ENCODE data around the gene MTUS2.

Gene MTUS2

DNA sequence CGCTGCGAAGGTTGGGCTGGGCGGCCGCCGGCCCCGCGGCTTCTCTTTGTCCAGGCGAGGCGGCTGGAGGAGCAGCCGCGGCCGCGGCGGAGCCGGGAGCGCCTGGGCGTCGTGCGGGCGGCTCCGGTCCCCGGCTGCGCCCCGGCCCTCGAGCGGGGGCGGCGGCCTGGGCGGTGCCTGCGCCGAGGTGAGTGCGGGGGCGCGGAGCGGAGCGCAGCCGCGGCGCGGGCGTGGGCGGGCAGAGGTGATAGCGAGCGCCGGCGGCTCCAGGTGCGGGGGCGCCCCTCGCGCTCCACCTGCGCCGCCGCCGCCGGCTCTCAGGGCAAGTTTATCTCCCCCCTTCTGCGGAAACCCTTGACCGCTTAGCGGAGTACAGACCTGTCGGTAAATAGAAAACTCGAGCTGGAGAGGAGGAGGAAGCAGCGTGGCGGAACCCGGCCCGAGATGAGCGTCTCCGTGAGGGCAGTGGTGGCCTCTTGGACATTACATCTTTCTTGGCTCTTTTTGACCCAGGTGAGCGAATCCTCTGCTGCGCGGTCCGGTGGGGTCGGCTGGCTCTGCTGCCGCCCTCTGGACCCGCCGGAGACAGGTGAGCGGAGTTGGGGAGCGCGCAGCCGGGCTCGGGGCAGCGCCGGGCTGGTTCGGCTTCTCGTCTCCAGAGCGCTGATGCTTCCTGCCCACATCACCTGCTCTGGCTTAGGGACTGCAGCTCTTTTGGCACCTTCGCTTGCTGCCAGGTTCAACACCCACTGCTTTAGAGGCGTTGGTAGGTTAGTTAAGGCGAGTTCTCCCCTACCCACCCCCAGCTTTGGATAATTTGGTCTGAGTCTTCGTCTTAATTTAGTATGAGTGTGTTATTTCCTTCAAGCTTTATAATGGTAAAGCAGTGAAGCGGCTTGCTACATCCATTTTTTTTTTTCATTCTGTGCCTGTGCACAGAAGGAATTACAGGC, at the start of gene MTUS2:
MTUS2 (plus strand) TSS at position 241 of the 953 bp plus-strand sequence.
- no peak for DNase-seq (ENCODE audit: low spot score)

DNA sequence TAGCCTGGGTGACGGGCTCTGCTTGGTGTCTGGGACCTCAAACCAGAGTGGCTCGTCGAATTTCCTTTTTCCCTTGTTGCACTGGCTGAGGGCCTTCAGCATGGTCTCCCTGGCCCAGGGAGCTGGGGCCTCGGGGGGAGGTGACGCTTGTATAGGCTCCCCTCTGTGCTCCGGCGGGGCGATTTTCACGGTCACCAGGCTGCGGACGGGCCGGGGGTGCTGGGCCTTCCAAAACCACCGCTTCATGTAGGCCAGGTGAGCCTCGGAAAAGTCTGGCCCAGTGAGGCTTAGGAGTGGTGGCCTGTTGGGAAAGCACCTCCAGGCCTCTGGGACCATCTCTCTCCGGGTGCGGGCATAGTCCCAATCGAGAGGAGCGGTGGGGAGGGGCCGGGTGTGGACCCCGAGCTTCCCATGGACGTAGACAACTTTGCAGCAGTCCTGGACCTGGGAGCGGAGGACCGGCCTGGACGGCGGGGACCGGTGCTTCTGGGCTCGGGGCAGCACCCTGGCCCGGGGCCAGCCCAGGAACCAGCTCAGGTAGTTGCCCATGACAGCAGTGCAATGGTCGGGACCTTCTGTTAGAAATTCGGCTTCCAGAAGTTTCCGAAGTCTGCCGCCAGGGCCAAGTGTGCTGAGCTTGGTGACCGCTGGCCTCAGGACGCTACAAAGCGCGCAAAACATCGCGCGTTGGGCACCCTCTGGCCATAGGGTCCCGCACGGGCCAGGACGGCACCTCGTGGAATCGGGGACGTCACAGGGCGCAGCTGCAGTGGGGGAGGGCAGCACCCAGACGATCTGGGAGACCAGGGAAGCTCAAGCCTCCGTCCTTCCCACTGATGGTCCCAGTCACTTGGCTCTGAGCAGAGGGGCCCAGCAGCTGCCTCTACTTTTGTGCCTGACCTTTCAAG, 41.6 kb upstream of the MTUS2 start:
- DNase-seq (ENCODE audit: low spot score): no peak

DNA sequence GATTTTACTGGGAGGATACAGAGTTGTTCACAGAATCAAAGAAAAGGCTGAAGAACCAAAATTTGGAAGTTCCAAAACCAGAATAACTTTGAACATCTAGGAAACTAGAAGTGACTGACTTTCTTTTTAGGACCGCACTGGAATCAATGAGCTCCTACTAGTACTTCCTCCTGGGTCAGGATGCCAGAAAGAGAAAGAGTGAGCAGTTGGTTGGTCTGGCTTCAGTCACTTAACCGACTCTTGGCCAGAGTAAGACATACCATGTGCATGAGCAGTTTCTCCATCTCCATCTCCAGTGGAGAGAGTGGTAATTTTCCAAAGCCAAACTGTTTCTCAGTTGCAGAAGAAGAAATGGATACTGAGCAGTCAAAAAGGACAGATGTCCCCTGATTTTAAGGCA, 27.1 kb upstream of the MTUS2 start:
- peak; percentile 75 for DNase-seq (ENCODE audit: low spot score)

DNA sequence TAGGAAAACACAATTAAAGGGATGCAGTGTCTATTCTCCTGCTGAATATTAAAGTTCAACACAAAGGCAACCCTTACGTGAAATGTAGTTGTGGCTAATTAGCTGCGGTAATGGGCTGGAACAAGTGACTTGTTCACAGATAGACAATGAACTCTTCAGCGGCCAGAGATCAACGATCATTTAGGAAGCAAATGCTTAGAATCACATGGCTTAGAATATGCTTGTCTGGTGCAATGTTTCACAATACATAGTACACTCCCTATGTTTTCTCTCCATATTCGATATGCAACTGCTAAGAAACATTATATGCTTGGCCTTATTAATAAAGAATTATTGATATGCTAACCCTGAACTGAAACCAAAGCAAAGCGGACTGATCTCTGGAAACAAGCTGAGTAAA, 25.7 kb upstream of the MTUS2 start:
- no peak for DNase-seq (ENCODE audit: low spot score)

DNA sequence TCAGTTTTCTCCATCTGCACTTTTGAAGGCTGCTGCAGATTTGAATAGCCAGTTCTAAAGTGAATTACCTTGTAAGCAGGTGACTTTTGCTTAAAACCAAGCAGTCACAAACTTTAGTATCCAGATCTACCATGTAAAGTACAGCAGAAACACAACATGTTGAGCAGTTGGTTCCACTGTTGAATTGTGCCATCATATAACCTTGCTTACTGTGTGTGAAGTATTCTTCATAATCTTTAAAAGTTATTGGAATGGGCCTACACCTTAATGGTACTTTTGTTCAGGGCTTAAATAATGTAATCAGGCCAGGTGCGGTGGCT, 23.2 kb upstream of the MTUS2 start:
- no peak for DNase-seq (ENCODE audit: low spot score)

DNA sequence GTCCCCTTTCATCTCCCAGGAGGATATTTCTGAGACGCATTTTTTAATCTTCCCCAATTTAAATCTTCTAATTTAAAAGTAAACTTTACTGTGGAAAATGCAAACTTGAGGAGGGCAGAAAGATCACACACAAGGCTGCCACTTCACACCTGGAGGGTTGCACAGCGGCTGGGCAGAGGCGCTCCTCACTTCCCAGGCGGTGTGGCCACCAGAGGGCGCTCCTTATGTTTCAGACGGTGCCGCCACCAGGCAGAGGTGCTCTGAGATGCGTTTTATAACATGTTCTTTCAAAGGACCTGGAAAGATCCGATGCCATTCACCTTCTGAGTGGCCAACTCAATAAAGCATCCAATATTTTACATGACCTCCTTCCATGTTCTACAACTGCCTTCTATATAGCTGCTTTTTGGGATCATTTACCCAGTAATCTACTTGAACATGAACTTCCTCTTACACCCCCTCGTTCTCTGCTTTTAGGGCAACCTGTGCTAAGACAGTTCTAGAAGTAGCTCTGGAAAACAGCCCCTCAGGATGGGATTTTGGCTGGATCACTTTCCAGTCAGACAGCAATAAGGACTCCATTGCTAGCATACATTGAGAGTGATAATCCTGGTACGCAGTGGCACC, 14.8 kb upstream of the MTUS2 start:
- DNase-seq (ENCODE audit: low spot score): no peak

DNA sequence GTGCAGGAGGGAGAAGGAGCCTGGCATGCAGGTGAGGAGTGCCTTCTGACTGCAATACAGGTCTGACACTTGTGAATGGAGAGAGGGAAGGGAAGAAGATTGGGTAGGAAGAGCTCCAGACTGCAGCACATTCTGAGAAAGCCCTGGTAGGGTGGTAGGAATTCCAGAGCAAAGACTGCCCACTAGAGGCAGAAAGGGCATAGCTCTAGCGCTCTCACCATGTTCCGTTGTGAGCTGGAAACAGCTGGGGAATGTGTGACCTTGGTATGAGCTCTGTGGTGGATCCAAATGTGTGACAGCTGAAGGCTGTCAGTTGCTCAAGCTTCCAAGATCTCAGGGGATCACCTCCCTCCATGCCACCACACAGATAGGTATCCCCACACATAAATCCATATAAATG, 2.9 kb upstream of the MTUS2 start:
- DNase-seq (ENCODE audit: low spot score): no peak

DNA sequence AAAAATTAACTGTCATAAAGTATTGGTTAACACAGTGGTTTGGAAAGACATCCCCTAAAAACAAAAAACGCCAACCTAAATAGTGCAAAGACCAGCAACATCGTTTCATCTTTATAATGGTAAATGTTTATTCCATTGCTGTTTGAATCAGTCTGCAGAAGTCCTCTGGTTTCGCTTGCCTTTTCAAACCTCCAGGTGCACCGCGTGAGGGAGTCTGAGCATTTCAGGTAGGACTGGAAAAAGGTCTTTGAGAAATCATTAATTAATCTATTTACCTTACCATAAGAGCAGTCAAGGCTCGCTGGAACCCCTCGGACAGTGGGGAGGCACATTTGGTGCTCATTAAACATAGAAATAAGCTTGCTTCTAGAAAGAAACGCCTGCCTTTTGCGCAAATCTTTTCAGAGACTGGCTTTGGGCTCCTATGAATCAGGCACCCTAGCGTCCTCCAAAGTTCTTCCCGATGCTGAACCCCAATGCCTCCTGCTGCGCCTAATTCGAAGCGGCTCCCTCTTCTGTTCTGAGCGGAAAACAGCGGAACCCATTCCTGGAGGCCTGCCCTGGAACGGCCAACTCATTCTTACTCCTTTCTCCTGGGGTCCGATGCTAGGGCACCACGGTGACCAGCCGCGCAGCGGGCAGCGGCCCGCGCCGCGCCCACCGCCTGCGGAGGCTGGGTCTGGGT, 951 bp upstream of the MTUS2 start:
- DNase-seq (ENCODE audit: low spot score): peak; percentile 28

DNA sequence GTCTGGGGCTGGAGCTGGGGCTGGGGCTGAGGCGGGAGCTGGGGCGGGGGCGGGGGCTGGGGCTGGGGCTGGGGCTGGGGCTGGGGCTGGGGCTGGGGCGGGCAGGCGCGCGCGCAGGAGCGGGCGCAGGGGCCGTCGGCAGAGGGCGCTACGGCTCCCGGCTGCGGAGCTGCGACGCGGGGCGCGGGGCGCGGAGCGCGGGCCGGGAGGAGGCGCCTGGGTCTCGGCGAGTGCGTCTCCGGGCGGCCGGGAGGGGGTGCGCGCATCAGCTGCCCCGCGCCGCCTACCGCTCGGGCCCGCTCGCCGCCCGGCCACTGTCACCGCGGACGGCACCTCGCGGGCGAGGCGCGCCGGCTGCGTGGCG, 422 bp upstream of the MTUS2 start:
- peak; percentile 57 for DNase-seq (ENCODE audit: low spot score)

DNA sequence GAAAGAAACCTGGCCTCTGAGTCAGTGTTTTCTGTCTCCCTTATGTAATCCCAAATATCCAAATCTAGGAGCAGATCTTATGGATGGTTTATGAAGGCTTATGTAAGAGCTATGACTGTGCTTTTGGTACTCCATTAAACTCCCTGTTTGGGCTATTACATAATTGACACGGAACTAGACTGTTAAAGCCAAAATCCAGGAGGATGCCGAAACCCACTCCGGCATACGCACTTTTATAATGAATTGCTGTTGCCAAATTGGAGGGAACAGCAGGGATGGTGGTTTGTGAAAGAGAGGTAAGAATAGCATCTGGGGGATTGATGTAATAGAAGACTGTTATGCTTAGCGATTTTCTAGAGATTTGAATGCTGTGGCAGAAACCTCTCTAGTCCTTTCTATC, 2.0 kb downstream of the MTUS2 start:
- DNase-seq (ENCODE audit: low spot score): no peak

DNA sequence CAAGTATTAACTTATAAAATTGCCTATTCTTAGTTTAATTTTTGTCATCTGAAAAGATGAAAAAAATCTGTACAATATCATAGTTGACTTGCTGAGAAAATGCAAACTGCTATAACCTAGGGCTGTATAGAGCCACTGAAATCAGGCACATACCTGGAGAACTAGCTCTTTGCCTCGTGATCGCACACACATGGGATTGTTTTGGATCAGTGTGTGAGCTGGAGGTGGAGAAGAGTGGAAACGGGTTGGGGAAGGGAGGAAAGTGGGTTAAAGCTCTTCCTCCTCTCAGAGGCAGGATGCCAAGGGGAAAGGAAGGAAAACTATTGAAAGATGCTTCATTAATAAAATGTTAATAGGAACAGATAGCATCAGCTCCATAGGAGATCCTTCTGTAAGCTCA, 2.7 kb downstream of the MTUS2 start:
- DNase-seq (ENCODE audit: low spot score): no peak

DNA sequence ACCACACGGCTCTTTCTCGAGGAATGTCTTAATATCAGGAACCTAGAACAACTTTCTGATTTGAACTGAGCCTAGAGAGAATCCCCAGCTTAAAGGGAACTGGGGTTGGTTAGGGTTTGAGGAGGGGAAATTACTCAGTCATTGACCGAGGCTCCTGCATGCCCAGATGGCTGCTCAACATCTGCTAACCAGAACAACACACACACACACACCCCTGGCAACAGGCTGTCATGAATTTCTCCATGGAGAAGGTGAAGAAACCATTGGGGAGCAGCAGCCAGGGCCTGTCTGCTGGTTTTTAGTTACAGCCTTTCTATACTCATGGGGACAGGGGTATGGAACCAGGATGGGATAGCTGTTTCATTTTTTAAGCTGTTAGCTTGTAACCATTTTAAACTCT, 5.2 kb downstream of the MTUS2 start:
- DNase-seq (ENCODE audit: low spot score): no peak

DNA sequence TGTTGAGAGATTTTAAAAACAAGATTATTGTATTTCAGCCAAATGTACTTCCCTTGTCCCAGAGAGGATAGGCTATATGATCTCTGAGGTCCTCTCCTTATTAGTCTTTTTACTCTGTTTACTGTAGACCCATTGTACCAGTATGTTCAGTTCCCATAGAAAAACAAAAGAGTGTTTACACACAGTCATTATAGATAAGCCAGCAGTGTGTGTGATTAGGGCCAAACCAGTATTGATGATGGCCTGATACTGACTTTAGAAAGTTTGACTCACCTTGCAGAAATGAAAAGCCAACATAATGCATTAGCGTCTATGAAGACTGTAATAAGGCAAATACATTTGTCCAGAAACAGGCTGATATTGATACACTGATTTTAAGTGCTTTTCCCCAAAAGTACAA, 6.2 kb downstream of the MTUS2 start:
- DNase-seq (ENCODE audit: low spot score): no peak

DNA sequence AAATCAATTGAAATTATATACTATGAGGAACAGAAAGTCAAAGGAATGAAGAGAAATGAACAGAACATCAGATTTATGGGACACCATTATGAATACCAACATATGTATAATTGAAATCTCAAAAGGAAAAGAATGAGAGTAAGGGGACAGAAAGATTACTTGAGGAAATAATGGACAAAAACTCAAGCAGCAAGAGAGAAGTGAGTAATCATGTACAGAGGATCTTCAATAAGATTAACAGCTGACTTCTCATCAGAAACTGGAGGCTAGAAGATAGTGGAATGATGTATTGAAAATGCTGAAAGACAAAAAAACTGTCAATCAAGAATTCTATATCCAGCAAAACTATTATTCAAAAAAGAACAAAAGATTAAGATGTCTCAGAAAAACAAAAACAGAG, 10.4 kb downstream of the MTUS2 start:
- no peak for DNase-seq (ENCODE audit: low spot score)

DNA sequence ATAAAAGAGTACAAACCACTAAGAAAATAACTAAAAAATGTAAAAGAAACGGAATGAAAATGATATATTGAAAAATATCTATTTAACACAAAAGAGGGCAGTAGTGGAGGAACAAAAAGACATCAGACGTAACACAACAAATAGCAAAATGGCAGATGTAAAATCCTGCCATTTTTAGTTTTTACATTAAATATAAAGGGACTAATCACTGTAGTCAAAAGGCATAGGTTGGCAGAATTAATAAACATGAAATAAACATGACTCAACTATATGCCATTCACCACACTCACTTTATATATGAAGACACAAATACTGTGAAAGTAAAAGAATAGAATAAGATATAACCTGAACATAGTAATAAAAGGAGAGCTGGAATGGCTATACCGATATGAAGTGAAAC, 11.0 kb downstream of the MTUS2 start:
- no peak for DNase-seq (ENCODE audit: low spot score)

DNA sequence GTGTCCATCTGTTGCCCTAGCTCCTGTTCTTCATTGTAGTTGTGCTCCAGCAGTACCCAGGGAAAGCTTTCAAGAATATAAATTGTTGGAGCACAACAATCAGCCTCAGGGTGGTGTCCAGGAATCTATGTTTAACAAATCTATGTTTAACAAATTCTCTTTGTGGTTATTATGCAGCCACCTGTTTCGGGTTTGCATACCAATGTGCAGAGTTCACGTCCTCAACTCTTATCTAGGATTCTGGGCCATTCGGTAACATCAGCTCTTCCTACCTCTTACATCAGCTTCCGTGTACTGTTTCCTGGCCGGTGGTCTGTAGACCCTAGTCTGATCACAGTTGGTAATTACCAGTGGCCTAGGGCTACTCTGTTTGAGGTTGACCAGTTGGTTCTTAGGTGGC, 17.0 kb downstream of the MTUS2 start:
- DNase-seq (ENCODE audit: low spot score): no peak

DNA sequence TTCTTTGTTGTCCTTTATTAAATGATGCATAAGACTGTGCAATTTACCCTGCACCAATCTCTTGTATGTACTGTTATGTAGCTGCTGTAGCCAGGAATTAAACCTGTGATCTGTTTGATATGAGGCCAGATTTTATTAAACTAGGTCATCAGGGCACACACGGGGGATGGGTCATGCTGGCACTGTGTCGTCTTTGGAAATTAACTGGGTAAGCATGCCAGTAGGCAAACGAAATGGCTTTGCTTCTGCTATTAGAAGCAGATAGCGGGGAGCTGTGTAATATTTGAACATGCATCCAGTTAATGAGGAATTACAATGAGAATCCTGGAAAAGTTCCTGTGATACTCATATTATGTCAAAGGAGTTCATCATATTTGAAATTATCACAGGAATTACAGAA, 23.5 kb downstream of the MTUS2 start:
- DNase-seq (ENCODE audit: low spot score): no peak

DNA sequence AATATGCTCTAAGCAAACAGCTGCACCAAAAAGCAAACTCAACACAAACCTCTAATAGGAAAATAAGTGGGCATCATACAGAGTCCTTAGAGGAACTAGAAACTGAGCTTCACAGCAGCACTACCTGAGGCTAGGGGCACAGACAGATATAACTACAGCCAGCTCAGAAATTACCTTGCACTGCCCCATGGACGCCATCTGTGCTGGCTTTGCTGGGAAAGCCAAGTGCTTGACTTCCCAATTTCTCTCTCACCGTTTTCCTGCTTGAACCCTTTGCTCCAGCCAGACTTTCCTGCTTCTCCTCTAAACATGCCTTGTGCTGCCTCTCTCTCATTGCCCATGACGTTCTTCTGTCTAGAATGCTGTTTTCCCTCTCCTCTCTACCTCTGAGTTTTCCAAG, 29.3 kb downstream of the MTUS2 start:
- DNase-seq (ENCODE audit: low spot score): no peak

DNA sequence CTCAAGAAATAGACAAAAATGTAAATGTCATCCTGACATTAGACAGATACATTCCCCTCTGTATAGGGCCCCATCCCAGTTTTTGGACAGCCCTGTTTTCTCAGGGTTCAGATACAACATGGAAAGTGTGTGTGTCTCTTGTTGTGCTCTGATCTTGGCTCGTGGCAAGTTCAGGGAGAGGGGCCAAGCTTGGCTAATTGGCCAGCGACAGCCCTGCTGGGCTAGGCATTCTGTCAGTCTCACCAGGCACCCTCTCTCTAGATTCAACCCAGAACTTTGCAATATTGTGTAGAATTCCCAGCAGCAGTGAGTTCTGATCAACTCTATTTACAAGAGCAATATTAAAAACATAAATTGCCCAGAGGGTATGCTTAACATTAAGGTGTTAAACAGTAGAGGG, 30.1 kb downstream of the MTUS2 start:
- no peak for DNase-seq (ENCODE audit: low spot score)

DNA sequence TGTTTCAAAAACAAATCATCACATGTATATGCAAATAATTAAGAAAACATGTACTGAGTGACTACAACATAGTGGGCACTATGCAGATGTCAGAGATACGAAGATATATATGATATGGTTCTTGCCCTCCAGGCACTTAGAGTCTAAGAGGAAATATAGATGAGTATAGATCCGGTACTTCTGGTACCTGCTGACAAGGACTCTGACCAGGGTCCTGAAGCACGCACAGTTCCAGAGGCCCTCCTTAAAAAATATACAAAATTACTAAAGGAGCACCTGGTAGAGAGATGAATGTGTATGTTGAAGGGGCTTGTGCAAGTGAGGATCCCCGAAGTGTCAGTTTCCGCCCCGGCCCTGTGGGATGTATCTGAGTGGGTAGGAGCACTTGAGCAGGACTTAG, 31.3 kb downstream of the MTUS2 start:
- DNase-seq (ENCODE audit: low spot score): no peak

DNA sequence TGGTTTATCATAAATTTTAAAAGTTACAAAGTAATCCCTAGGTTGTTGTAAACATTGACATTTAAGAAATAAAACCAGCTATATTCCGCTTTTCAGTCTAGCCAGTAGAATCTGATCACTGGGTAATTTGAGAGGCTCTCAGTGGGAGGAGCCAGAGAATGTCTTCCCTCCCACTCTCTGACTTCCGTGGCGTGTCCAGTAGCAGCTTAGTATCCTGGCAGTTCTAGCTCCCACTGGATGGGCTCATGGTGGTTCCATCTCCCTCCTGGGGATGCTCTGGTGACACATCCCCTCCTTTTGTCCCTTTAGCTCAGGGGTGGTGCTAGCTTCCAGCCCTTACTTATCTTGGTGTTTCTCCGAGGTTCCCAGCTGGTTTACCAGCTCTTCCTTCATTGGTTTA, 34.5 kb downstream of the MTUS2 start:
- no peak for DNase-seq (ENCODE audit: low spot score)

DNA sequence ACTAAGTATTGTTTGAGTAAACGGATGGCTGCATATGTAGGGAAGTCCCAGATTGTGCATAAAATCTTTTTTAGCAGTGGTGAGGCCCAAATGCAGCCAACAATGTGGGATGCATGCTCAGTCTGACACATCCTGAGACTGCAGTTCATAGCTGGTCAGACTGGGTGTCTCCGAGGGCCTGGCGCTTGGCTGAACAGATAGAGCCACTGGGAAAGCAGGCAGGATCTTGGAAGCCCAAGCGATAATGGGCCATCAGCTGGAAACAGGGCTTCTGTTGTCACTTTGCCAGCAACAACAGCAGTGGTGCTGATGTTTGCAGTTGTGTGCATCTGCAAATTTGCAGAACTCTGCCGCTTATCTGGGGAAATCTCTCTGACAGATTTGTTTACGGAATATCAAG, 36.1 kb downstream of the MTUS2 start:
- no peak for DNase-seq (ENCODE audit: low spot score)

Measured in hepatic stellate cell (primary cell).